Measurements from ENCODE around the gene DIPK1A.

Gene DIPK1A

DNA sequence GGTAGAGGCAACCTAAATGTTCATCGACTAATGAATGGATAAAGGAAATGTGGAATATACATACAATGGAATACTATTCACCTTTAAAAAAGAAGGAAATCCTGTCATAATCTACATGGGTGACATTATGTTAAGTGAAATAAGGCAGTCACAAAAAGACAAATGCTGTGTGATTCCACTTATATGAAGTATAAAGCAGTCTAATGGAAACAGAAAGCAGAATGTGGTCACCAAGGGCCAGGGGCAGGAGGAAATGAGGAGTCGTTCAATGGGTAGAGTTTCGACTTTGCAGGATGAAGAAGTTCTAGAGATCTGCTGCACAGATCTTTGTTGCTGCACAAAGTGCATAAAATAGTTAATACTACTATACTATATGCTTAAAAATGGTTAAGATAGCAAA is 7.8 kb downstream of the DIPK1A start:
- DNase-seq (ENCODE audit: low read depth in 3 of 3, low spot score in 1 of 3) = peak in 1 of 3 donors; percentile 16

DNA sequence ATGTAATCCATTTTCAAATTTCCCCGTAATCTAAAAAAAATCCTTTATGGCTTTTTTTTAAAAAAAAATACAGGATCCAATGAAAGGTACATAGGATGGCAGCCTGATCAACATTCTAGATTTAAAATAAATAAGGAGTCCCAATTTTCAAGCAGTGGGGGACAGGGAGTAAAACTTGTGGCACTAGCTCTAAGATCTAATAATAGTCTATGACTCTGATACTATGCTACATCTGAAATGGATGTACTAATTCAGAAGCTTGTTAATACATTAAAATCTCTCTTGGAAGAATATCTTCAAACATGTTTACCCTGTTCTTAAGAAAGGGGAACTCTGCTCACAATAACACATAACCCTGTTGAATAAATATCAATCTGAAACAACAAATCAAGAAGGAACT is 8.5 kb downstream of the DIPK1A start:
- DNase-seq (ENCODE audit: low read depth in 3 of 3, low spot score in 1 of 3) = no peak

DNA sequence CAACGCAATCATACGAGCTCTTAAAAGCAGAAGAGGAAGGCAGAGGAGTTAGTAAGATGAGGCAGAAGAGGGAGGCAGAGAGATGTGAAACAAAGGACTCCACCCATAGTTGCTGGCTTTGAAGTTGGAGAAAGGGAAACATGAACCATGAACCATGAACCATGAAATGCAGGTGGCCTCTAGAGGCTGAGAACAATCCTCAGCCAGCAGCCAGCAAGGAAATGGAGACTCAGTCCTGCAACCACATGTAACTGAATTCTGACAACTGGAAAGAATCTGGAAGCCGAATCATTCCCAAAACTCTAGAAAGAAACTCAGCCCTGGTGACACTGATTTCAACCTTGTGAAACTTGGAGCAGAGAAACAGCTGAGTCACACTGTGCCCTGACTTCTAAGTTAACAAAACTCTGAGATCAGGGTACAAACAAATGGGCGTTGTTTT is 10.1 kb downstream of the DIPK1A start:
- DNase-seq (ENCODE audit: low read depth in 3 of 3, low spot score in 1 of 3) = no peak

- DNase-seq (ENCODE audit: low read depth in 3 of 3, low spot score in 1 of 3) = no peak
These were observed 11.1 kb downstream of the DIPK1A start for GRCh38 chr1:92949937-92950817.

GRCh38 chr1:92948071-92948470 is 13.2 kb downstream of the DIPK1A start:
- no peak for DNase-seq (ENCODE audit: low read depth in 3 of 3, low spot score in 1 of 3)

- DNase-seq (ENCODE audit: low read depth in 3 of 3, low spot score in 1 of 3) = no peak
These were observed 15.5 kb downstream of the DIPK1A start for GRCh38 chr1:92945748-92946270.

DNA sequence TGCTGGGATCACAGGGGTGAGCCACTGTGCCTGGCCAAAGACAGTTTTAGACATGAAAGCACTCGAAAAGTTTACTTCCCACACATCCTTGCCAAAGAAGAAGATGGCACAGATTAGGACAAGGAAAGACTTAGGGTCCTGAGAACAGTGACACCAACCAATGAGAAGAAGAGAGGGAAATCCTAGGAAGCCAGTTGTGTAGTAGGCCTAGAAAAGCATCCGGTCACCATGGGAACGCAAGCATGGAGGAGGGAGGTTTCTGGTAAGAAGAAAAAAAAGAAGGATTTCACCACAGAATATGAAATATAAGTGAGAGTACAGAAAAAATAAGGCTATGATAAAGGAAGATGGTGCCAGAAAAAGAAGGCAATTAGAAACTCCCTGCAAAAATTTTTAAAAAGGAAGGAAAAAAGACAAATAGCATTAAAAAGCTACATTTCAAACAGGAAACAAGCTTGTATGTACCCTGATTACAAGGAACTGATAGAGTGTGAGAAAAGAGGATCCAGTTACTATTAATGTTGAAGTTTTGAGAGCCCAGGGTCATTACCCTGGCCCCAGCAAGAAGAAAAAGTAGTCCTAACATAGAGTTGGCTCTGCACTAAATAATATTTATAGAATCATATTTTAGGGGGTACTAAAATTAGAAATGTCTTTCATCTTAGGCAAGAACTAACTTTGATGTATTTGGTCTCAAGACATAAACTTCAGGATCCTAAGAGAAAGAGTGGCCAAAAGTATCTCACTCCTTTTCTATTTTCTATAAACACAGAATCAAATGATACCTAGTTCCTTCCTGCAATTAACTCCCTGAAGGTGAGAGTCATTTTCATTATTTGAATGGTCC is 16.1 kb downstream of the DIPK1A start:
- DNase-seq (ENCODE audit: low read depth in 3 of 3, low spot score in 1 of 3) = no peak

DNA sequence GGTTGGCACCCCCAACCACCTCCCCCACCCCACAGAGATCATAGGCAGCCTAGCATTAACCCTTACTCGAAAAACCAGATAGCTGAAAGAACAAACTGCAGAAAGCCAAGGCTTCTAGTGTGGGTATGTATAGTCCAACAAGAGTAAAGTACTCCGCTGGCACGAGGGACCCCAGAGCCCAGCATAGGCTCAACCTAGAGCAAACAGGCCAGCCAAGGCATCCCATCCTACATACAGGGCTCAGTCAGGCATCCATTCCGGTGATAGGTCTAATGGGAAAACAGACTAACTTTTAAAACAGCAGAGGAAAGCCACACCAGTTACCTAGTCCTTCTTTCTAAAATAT is 17.8 kb downstream of the DIPK1A start:
- no peak for DNase-seq (ENCODE audit: low read depth in 3 of 3, low spot score in 1 of 3)

GRCh38 chr1:92940541-92940940 is 20.7 kb downstream of the DIPK1A start:
- DNase-seq (ENCODE audit: low read depth in 3 of 3, low spot score in 1 of 3) = no peak

DNA sequence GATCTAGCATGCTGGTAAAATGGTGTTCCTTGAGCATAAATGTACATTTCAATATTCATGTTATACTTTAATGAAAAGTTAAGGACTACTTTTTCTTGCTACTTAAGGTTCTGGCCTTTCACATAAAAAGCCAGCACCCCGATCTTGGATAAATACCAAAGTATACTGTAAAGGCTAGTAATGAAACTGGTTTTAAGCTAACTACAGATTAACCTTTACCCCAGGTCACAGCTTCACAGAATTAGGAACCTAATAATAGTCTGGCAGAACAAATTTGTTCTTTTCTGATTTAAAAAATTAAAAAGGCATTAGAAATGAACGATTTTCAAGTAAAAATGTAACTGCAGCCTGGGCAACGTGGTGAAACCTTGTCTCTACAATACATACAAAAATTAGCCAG is 23.5 kb downstream of the DIPK1A start:
- no peak for DNase-seq (ENCODE audit: low read depth in 3 of 3, low spot score in 1 of 3)

- DNase-seq (ENCODE audit: low read depth in 3 of 3, low spot score in 1 of 3) = no peak
These were observed 24.4 kb downstream of the DIPK1A start for GRCh38 chr1:92936865-92937264.

GRCh38 chr1:92934395-92935378 is 26.6 kb downstream of the DIPK1A start:
- no peak for DNase-seq (ENCODE audit: low read depth in 3 of 3, low spot score in 1 of 3)

GRCh38 chr1:92933459-92933858 is 27.8 kb downstream of the DIPK1A start:
- no peak for DNase-seq (ENCODE audit: low read depth in 3 of 3, low spot score in 1 of 3)

- no peak for DNase-seq (ENCODE audit: low read depth in 3 of 3, low spot score in 1 of 3)
These were observed 29.6 kb downstream of the DIPK1A start for GRCh38 chr1:92931691-92932090.

DNA sequence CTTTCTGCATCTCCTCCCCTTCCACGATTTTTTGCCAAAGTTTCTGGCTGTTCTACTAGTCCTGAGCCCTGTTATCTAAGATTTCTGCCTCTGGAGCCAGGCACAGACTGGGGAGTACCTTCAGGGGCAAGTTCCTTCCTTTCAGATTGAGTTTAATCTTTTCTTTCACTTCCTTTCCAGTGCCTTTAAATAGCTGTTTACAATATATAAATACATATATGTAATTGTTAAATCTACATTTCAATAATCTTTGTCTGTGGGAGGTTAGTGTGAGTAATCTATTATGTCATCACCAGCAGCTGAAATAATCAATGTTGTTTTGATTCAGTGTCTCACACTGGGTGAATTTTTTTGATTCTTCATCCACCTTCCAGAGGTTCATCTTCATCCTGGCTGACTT is 31.8 kb downstream of the DIPK1A start:
- DNase-seq (ENCODE audit: low read depth in 3 of 3, low spot score in 1 of 3) = no peak

GRCh38 chr1:92927870-92928269 is 33.4 kb downstream of the DIPK1A start:
- no peak for DNase-seq (ENCODE audit: low read depth in 3 of 3, low spot score in 1 of 3)

DNA sequence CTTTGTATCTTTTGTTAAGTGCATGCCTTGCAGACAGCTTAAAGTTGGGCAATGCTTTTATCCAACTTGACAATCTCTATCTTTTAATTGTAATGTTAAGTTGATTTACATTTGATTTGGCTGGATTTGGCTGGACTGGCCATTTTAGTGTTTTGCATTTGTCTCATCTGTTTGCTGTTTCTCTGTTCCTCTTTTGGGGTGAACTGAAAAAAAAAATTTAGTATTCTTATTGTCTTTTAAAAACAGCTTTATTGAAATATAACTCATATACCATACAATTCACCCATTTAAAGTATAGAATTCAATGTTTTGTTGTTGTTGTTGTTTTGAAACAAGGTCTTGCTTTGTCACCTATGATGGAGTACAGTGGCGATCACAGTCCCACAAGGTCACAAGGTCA is 34.4 kb downstream of the DIPK1A start:
- no peak for DNase-seq (ENCODE audit: low read depth in 3 of 3, low spot score in 1 of 3)

DNA sequence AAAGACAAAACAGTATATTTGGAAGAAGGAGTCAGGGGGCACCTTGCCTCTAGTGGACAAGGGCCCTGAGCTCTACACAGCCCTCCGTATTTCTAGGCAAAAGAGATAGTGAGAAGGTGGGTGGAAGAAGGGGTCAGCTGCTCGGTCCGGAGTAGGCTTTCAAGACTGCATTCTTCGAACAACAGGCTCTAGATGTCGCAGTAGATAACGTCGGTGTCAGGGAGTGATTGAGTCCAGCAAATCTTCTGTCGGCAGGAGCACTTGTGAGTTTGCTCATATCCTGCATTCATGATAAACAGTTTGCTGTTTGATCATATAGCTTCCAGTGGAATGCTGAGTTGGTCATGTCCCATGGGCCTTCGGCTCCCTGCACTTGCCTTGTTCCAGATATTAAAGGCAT is 36.8 kb downstream of the DIPK1A start:
- DNase-seq (ENCODE audit: low read depth in 3 of 3, low spot score in 1 of 3) = no peak

DNA sequence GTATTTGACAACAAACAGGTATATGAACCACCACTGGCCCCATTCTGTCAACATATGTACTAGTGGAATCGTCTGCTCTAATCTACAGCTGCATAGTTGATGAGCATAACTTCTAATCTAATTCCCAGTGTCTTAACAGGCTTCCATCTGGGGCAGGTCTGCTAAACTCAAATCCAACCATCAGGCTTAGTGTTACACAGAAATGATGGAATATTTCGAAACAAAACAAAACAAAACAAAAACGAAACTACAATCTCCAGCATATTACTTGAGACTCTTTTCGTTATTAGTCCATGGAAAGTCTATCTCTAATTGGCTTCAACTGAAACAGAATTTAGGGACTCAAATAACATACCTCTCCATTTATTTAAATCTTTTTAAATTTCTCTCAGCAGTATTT is 37.6 kb downstream of the DIPK1A start:
- DNase-seq (ENCODE audit: low read depth in 3 of 3, low spot score in 1 of 3) = no peak

GRCh38 chr1:92922356-92923035 is 38.8 kb downstream of the DIPK1A start:
- no peak for DNase-seq (ENCODE audit: low read depth in 3 of 3, low spot score in 1 of 3)

All from stimulated activated CD4-positive, alpha-beta T cell treated with anti-CD3 and anti-CD28 coated beads, TNF-alpha, amount 100 ng/mL, for 1 hour (primary cell).